Activated CD4-positive, alpha-beta memory T cell treated with anti-CD3 and anti-CD28 coated beads, Interleukin-2, amount 10 ng/mL, durations not matched to agents 7 days and 5 days (primary cell): ENCODE results near the gene NCBP3. TPM values are rescaled to one million over a fixed set of nuclear protein-coding genes. Genes with fewer than 3 reads are reported as not detected.

Experiments
- CTCF ChIA-PET: fragments of 350-600 bp; sonication (Branson Sonifier 250); formaldehyde crosslinking; loops from one replicate; lab custom pipeline; 2021; ENCODE audit warnings: antibody characterized with exemption, inconsistent platforms; lab: Charles Lee
- POLR2A ChIA-PET: fragments of 350-600 bp; sonication (Branson Sonifier 250); formaldehyde crosslinking; loops from one replicate; lab custom pipeline; 2021; ENCODE audit warnings: antibody characterized with exemption; lab: Charles Lee
- DNase-seq: peaks from one replicate; pipeline ENCODE4 v3.0.0-alpha.2; 2020
- H3K27ac Mint-ChIP-seq: one replicate; pipeline ENCODE4 v1.8.0; 2021; ENCODE audit warnings: mild to moderate bottlenecking, mixed read lengths
- H3K27me3 Mint-ChIP-seq: one replicate; pipeline ENCODE4 v1.8.0; 2021; ENCODE audit warnings: mixed read lengths
- H3K36me3 Mint-ChIP-seq: one replicate; pipeline ENCODE4 v1.8.0; 2021; ENCODE audit warnings: low read depth, mixed read lengths
- H3K4me1 Mint-ChIP-seq: one replicate; pipeline ENCODE4 v1.8.0; 2021; ENCODE audit warnings: mixed read lengths
- H3K4me3 Mint-ChIP-seq: one replicate; pipeline ENCODE4 v1.8.0; 2021; ENCODE audit warnings: mild to moderate bottlenecking, mixed read lengths
- H3K9me3 Mint-ChIP-seq: one replicate; pipeline ENCODE4 v1.8.0; 2021; ENCODE audit warnings: mixed read lengths
- total RNA-seq, 2 experiments: library from RNA; stranded (reverse); gene quantifications; one replicate each; pipeline ENCODE4 v1.2.3, GENCODE V29; 2021

NCBP3 gene
- total RNA-seq, 2 experiments from 2014 or later: 42.8 to 43.9 TPM

- no peaks in the 10 kb centered on the region for H3K9me3 Mint-ChIP-seq
- POLR2A ChIA-PET: interaction anchor here (0.5 to 1.8 kb wide), 2 partner anchors 43 to 306 kb away, joined by 3 to 4 read pairs; partner anchors contain the start of gene NCBP3
- H3K4me3 Mint-ChIP-seq: no peak overlapping the region
- peaks cover 8% of the 10 kb centered on the region for H3K27me3 Mint-ChIP-seq
- H3K36me3 Mint-ChIP-seq: no peaks in the 10 kb centered on the region
- H3K4me1 Mint-ChIP-seq: peaks cover 40% of the 10 kb centered on the region
- CTCF ChIA-PET: interaction anchor here (0.7 to 1.8 kb wide), 2 partner anchors 45 to 106 kb away, joined by 4 to 5 read pairs; no protein-coding TSS in a partner anchor
- H3K27ac Mint-ChIP-seq: no peak overlapping the region
- no peak for DNase-seq
Observed at GRCh38 chr17:3889325-3890012, 43.4 kb upstream of the NCBP3 start.

- ChIA-PET CTCF (interaction anchor here (0.7 kb wide), 1 partner anchor 105 kb away, joined by 5 read pairs; no protein-coding TSS in a partner anchor), POLR2A (interaction anchor here (1.5 kb wide), 1 partner anchor 11 kb away, joined by 3 read pairs; no protein-coding TSS in a partner anchor)
- Mint-ChIP-seq H3K27me3 (peaks cover 8% of the 10 kb centered on the region), H3K36me3 (no peaks in the 10 kb centered on the region), H3K9me3 (no peaks in the 10 kb centered on the region), H3K4me1 (peaks cover 34% of the 10 kb centered on the region), H3K4me3 (no peak overlapping the region), H3K27ac (no peak overlapping the region)
- no peak for DNase-seq
Observed at GRCh38 chr17:3888343-3889171, 42.5 kb upstream of the NCBP3 start.

GRCh38 chr17:3887804-3888203 is 41.8 kb upstream of the NCBP3 start:
- no peaks in the 10 kb centered on the region for H3K36me3 Mint-ChIP-seq
- POLR2A ChIA-PET: interaction anchor here (1.5 kb wide), 1 partner anchor 10 kb away, joined by 3 read pairs; no protein-coding TSS in a partner anchor
- no peaks in the 10 kb centered on the region for H3K9me3 Mint-ChIP-seq
- H3K27me3 Mint-ChIP-seq: peaks cover 8% of the 10 kb centered on the region
- DNase-seq: no peak
- H3K4me1 Mint-ChIP-seq: peaks cover 31% of the 10 kb centered on the region
- CTCF ChIA-PET: interaction anchor here (1.4 kb wide), 1 partner anchor 41 kb away, joined by 5 read pairs; the partner anchor contains the start of gene NCBP3
- H3K27ac Mint-ChIP-seq: no peak overlapping the region
- no peak overlapping the region for H3K4me3 Mint-ChIP-seq

- POLR2A ChIA-PET: interaction anchor here (1.5 kb wide), 1 partner anchor 10 kb away, joined by 3 read pairs; no protein-coding TSS in a partner anchor
- Mint-ChIP-seq H3K4me1 (peaks cover 31% of the 10 kb centered on the region), H3K4me3 (no peak overlapping the region), H3K36me3 (no peaks in the 10 kb centered on the region), H3K27me3 (peaks cover 8% of the 10 kb centered on the region), H3K27ac (peak overlapping the region; percentile 64), H3K9me3 (no peaks in the 10 kb centered on the region)
- no peak for DNase-seq
- CTCF ChIA-PET: interaction anchor here (1.4 kb wide), 1 partner anchor 41 kb away, joined by 5 read pairs; the partner anchor contains the start of gene NCBP3
Observed at GRCh38 chr17:3887394-3887793, 41.3 kb upstream of the NCBP3 start.

GRCh38 chr17:3886776-3887175 is 40.7 kb upstream of the NCBP3 start:
- Mint-ChIP-seq H3K4me3 (peak overlapping the region; percentile 7), H3K36me3 (no peaks in the 10 kb centered on the region), H3K9me3 (no peaks in the 10 kb centered on the region), H3K27me3 (peaks cover 8% of the 10 kb centered on the region), H3K27ac (peak overlapping the region; percentile 64), H3K4me1 (peaks cover 27% of the 10 kb centered on the region)
- ChIA-PET POLR2A (no interaction called here), CTCF (interaction anchor here (1.4 kb wide), 1 partner anchor 40 kb away, joined by 5 read pairs; the partner anchor contains the start of gene NCBP3)
- peak; percentile 37 for DNase-seq

GRCh38 chr17:3885970-3886369 is 39.9 kb upstream of the NCBP3 start:
- ChIA-PET CTCF (interaction anchor here (3.3 kb wide), 1 partner anchor 40 kb away, joined by 8 read pairs; the partner anchor contains the start of gene NCBP3), POLR2A (no interaction called here)
- Mint-ChIP-seq H3K27me3 (no peaks in the 10 kb centered on the region), H3K27ac (no peak overlapping the region), H3K4me3 (no peak overlapping the region), H3K4me1 (peaks cover 19% of the 10 kb centered on the region), H3K9me3 (no peaks in the 10 kb centered on the region), H3K36me3 (no peaks in the 10 kb centered on the region)
- DNase-seq: no peak

GRCh38 chr17:3885271-3885670 is 39.2 kb upstream of the NCBP3 start:
- ChIA-PET POLR2A (no interaction called here), CTCF (interaction anchor here (1.0 to 3.3 kb wide), 2 partner anchors 29 to 39 kb away, joined by 3 to 8 read pairs; partner anchors contain the start of gene NCBP3)
- Mint-ChIP-seq H3K4me1 (peaks cover 19% of the 10 kb centered on the region), H3K9me3 (no peaks in the 10 kb centered on the region), H3K36me3 (no peaks in the 10 kb centered on the region), H3K4me3 (no peak overlapping the region), H3K27me3 (no peaks in the 10 kb centered on the region), H3K27ac (no peak overlapping the region)
- no peak for DNase-seq

- no peak for DNase-seq
- ChIA-PET POLR2A (no interaction called here), CTCF (interaction anchor here (1.0 to 3.3 kb wide), 2 partner anchors 30 to 38 kb away, joined by 3 to 8 read pairs; partner anchors contain the start of gene NCBP3)
- Mint-ChIP-seq H3K4me1 (peaks cover 19% of the 10 kb centered on the region), H3K27me3 (no peaks in the 10 kb centered on the region), H3K4me3 (no peak overlapping the region), H3K27ac (no peak overlapping the region), H3K9me3 (no peaks in the 10 kb centered on the region), H3K36me3 (no peaks in the 10 kb centered on the region)
Observed at GRCh38 chr17:3884188-3884587, 38.1 kb upstream of the NCBP3 start.

GRCh38 chr17:3882276-3882675 is 36.2 kb upstream of the NCBP3 start:
- DNase-seq: no peak
- Mint-ChIP-seq H3K4me1 (peaks cover 14% of the 10 kb centered on the region), H3K27me3 (no peaks in the 10 kb centered on the region), H3K36me3 (no peaks in the 10 kb centered on the region), H3K9me3 (no peaks in the 10 kb centered on the region), H3K27ac (no peak overlapping the region), H3K4me3 (no peak overlapping the region)
- POLR2A ChIA-PET: no interaction called here
- CTCF ChIA-PET: interaction anchor here (1.1 kb wide), 1 partner anchor 18 kb away, joined by 3 read pairs; no protein-coding TSS in a partner anchor

GRCh38 chr17:3880983-3881382 is 34.9 kb upstream of the NCBP3 start:
- H3K9me3 Mint-ChIP-seq: no peaks in the 10 kb centered on the region
- no peak for DNase-seq
- CTCF ChIA-PET: interaction anchor here (1.4 kb wide), 1 partner anchor 35 kb away, joined by 8 read pairs; the partner anchor contains the start of gene NCBP3
- no peaks in the 10 kb centered on the region for H3K36me3 Mint-ChIP-seq
- no peak overlapping the region for H3K4me3 Mint-ChIP-seq
- peaks cover under 1% of the 10 kb centered on the region for H3K4me1 Mint-ChIP-seq
- H3K27me3 Mint-ChIP-seq: no peaks in the 10 kb centered on the region
- H3K27ac Mint-ChIP-seq: no peak overlapping the region
- POLR2A ChIA-PET: no interaction called here

GRCh38 chr17:3879591-3880417 is 33.8 kb upstream of the NCBP3 start:
- Mint-ChIP-seq H3K4me3 (no peak overlapping the region), H3K9me3 (no peaks in the 10 kb centered on the region), H3K27ac (no peak overlapping the region), H3K36me3 (no peaks in the 10 kb centered on the region), H3K27me3 (no peaks in the 10 kb centered on the region), H3K4me1 (no peaks in the 10 kb centered on the region)
- DNase-seq: no peak
- ChIA-PET CTCF (interaction anchor here (1.3 to 1.4 kb wide), 2 partner anchors 16 to 34 kb away, joined by 7 to 8 read pairs; partner anchors contain the start of gene NCBP3), POLR2A (no interaction called here)

- no peaks in the 10 kb centered on the region for H3K36me3 Mint-ChIP-seq
- no peaks in the 10 kb centered on the region for H3K4me1 Mint-ChIP-seq
- POLR2A ChIA-PET: no interaction called here
- no peaks in the 10 kb centered on the region for H3K9me3 Mint-ChIP-seq
- H3K4me3 Mint-ChIP-seq: no peak overlapping the region
- no peaks in the 10 kb centered on the region for H3K27me3 Mint-ChIP-seq
- no peak for DNase-seq
- CTCF ChIA-PET: interaction anchor here (1.2 to 1.3 kb wide), 2 partner anchors 15 to 35 kb away, joined by 4 to 7 read pairs; no protein-coding TSS in a partner anchor
- H3K27ac Mint-ChIP-seq: no peak overlapping the region
Observed at GRCh38 chr17:3879186-3879585, 33.1 kb upstream of the NCBP3 start.
